ENCODE results near the gene TLL1. TPM values are rescaled to one million over a fixed set of nuclear protein-coding genes. Genes with fewer than 3 reads are reported as not detected.

TLL1 gene
- polyA plus RNA-seq, 1 experiment = not detected

DNA sequence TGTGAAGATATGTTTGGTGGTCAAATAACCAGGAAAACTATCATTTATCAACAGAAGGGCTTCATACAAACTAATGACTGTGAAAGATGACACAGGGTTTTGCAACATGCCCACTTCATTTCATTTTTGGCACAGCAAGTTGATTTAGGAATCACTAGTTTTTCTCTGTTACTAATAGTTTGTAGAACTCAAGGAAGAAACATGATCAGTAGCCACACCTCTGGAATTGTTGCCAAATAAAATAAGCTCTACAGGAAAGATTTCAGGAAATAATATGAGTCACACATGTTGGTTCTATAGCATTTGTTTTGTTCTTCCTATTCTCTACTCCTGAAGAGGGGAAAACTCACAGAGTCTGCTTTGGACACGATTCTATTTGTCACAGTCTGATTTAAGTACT is 255.4 kb downstream of the TLL1 start:
- H3K9me3 ChIP-seq (ENCODE audit: control insufficient read depth, insufficient read depth, low read length) = no peaks in the 10 kb centered on the region
- no peak overlapping the region for H3K4me3 ChIP-seq (ENCODE audit: low read depth, low read length)
- no peak overlapping the region for H3K27ac ChIP-seq (ENCODE audit: low read depth, low read length)
- CTCF ChIA-PET = no interaction called here
- no peak for DNase-seq (ENCODE audit: low read depth, low spot score)
- TF ChIP-seq, protein P1, sequence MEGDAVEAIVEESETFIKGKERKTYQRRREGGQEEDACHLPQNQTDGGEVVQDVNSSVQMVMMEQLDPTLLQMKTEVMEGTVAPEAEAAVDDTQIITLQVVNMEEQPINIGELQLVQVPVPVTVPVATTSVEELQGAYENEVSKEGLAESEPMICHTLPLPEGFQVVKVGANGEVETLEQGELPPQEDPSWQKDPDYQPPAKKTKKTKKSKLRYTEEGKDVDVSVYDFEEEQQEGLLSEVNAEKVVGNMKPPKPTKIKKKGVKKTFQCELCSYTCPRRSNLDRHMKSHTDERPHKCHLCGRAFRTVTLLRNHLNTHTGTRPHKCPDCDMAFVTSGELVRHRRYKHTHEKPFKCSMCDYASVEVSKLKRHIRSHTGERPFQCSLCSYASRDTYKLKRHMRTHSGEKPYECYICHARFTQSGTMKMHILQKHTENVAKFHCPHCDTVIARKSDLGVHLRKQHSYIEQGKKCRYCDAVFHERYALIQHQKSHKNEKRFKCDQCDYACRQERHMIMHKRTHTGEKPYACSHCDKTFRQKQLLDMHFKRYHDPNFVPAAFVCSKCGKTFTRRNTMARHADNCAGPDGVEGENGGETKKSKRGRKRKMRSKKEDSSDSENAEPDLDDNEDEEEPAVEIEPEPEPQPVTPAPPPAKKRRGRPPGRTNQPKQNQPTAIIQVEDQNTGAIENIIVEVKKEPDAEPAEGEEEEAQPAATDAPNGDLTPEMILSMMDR (IDR thresholded peaks at IDR 0.05; ENCODE audit: low read depth, low read length) = no peak
- POLR2A ChIA-PET = no interaction called here
- H3K27me3 ChIP-seq (ENCODE audit: control insufficient read depth, insufficient read depth, low read length) = no peaks in the 10 kb centered on the region

DNA sequence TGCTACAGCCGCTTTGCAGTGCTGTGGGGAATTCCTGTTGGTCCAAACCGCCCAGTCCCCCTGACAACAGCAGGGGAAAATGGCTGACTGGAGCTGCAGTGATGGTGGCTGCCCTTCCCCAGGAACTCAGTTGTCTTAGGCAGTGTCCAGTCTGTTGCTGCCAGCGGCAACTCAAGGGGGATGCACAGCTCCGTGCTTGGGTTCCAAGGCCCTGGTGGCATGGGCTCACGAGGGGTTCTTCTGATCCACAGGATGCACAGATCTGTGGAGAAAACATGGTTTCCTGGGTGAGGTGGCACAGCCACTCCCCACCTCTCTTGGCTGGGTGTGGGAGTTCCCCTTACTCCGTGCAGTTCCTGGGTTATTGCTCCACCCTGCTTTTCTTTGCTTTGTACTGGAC is 261.2 kb downstream of the TLL1 start:
- no peak for DNase-seq (ENCODE audit: low read depth, low spot score)
- no peaks in the 10 kb centered on the region for H3K27me3 ChIP-seq (ENCODE audit: control insufficient read depth, insufficient read depth, low read length)
- peaks cover 11% of the 10 kb centered on the region for H3K9me3 ChIP-seq (ENCODE audit: control insufficient read depth, insufficient read depth, low read length)
- H3K27ac ChIP-seq (ENCODE audit: low read depth, low read length) = no peak overlapping the region
- ChIA-PET CTCF (no interaction called here), POLR2A (no interaction called here)
- TF ChIP-seq, protein P1 (IDR thresholded peaks at IDR 0.05; ENCODE audit: low read depth, low read length) = no peak
- no peak overlapping the region for H3K4me3 ChIP-seq (ENCODE audit: low read depth, low read length)

DNA sequence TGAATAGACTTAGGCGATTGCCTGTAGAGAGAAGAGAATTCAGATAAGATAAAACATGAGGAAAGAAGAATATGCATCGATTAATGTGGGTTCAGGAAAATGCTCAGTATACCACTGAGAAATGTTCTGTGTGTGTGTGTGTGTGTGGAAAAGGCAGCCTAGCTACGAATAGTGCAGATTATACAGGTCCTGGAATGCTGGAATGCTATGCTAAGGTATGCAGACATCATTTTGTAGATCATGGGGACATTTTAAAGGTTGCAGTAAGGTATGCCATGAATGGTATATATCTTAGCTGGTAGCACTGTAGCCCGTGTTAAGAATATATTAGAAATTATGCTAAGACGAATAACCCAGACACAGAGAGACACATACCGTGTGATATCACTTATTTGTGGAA is 267.9 kb downstream of the TLL1 start:
- Histone ChIP-seq H3K27ac (ENCODE audit: low read depth, low read length) (no peak overlapping the region), H3K27me3 (ENCODE audit: control insufficient read depth, insufficient read depth, low read length) (no peaks in the 10 kb centered on the region), H3K9me3 (ENCODE audit: control insufficient read depth, insufficient read depth, low read length) (no peaks in the 10 kb centered on the region; the same call in 1 of the 2 replicates), H3K4me3 (ENCODE audit: low read depth, low read length) (no peak overlapping the region)
- TF ChIP-seq, protein P1 (IDR thresholded peaks at IDR 0.05; ENCODE audit: low read depth, low read length) = no peak
- ChIA-PET CTCF (no interaction called here), POLR2A (interaction anchor here (0.6 kb wide), 1 partner anchor 285 kb away, joined by 4 read pairs; no protein-coding TSS in a partner anchor)
- DNase-seq (ENCODE audit: low read depth, low spot score) = no peak

DNA sequence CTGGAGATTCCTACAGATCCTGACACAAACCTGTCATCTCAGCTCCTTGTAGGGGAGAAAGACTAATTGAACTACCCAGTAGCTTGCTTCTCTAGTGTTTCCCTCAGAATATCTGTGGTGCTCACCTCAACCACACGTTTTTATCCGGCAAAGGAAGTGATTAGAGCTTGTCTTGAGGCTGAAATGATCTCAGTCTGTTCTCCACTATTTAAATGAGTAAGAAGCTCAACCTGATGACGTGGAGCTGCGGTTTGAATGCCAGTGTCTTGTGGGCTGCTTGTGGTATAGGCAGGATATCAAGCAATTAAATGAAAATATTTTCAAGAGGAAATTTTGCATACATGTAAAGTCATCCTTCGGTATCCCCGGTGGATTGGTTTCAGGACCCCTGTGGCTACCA is 270.2 kb downstream of the TLL1 start:
- no peak overlapping the region for H3K4me3 ChIP-seq (ENCODE audit: low read depth, low read length)
- no peaks in the 10 kb centered on the region; the same call in 1 of the 2 replicates for H3K9me3 ChIP-seq (ENCODE audit: control insufficient read depth, insufficient read depth, low read length)
- TF ChIP-seq, protein P1 (IDR thresholded peaks at IDR 0.05; ENCODE audit: low read depth, low read length) = no peak
- CTCF ChIA-PET = no interaction called here
- no peaks in the 10 kb centered on the region for H3K27me3 ChIP-seq (ENCODE audit: control insufficient read depth, insufficient read depth, low read length)
- no peak for DNase-seq (ENCODE audit: low read depth, low spot score)
- POLR2A ChIA-PET = no interaction called here
- no peak overlapping the region for H3K27ac ChIP-seq (ENCODE audit: low read depth, low read length)

DNA sequence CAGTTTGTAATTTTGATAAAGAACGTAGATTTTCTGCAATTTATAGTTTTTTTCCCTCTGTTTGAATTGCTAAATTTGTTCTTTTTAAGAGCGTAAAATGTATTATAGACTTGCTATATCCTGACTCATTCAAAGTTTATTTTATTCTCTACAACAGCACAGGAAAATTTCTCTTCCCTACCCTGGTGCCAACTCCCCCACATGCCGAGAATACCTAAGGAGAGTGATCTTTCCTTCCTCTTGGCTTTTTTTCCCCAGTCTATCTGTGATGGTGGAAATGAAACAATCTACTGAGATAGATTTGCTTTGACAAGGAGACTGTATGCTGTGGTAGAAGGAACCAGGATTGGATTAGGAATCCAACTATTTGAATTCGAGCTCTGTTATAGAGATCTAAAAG is 271.6 kb downstream of the TLL1 start:
- Histone ChIP-seq H3K9me3 (ENCODE audit: control insufficient read depth, insufficient read depth, low read length) (no peaks in the 10 kb centered on the region; the same call in 1 of the 2 replicates), H3K27ac (ENCODE audit: low read depth, low read length) (no peak overlapping the region), H3K4me3 (ENCODE audit: low read depth, low read length) (no peak overlapping the region), H3K27me3 (ENCODE audit: control insufficient read depth, insufficient read depth, low read length) (no peaks in the 10 kb centered on the region)
- POLR2A ChIA-PET = no interaction called here
- CTCF ChIA-PET = no interaction called here
- TF ChIP-seq, protein P1 (IDR thresholded peaks at IDR 0.05; ENCODE audit: low read depth, low read length) = no peak
- DNase-seq (ENCODE audit: low read depth, low spot score) = no peak

All from AG04450 (cell line).